CD4-positive, alpha-beta T cell treated with Interleukin-6 for 4 hours (primary cell): ENCODE data around the gene MEGF11.

Experiments
- DNase-seq: peaks from one replicate; pipeline ENCODE4 v3.0.0-alpha.2; 2020; ENCODE audit warnings: mixed read lengths

MEGF11 gene

GRCh38 chr15:66237513-66238235 is 15.9 kb downstream of the MEGF11 start:
- no peak for DNase-seq

DNA sequence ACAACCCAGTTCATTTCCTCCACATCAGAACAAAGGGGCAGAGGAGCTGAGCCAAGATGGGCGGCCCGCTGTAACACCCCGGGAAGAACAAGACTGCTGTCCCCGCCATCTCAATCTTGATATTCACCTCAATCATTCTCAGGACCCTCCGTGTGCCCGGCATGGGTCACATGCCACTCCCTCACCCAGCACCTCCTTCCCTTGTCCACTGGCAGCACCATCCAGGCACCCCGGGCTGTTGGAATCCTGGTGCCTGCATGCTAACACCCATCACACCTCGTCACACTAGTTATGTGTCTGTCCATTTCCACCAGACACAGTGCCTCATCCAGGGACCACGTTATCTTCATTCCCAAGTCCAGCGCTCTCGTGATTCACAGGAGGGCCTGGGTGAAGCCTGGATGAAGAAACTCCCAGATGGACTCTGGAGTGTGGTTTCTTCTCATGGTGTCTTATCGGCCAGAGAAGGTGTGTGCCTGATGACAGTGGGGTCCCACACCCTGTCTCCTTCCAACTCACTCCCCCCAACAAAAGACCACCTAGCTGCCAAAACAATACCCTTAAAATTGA is 16.7 kb downstream of the MEGF11 start:
- no peak for DNase-seq

- no peak for DNase-seq
Measured at GRCh38 chr15:66235866-66236265, 17.7 kb downstream of the MEGF11 start.

DNA sequence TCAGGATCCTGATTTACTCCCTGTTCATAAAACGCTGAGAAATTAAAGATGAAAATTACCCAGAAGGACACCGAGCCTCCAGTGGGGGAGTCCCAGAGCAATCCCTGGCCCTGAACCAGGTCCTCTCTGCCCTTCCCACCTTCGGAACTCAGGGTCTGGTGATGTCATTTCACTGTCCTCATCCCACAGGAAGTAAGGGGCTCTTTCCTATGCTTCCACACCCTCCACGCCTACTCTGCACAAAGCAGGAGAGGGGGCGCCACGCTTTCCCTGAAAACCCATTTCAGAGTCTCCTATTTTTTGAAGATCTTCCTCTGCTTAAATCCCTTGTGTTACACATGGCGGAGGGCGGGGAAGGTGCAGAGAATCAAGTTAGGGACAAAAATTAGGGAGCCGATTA is 18.8 kb downstream of the MEGF11 start:
- no peak for DNase-seq

GRCh38 chr15:66233487-66234415 is 19.8 kb downstream of the MEGF11 start:
- DNase-seq, result no peak

- no peak for DNase-seq
Measured at GRCh38 chr15:66232267-66232625, 21.3 kb downstream of the MEGF11 start.

- no peak for DNase-seq
Measured at GRCh38 chr15:66231394-66232266, 21.9 kb downstream of the MEGF11 start.

GRCh38 chr15:66229790-66230465 is 23.6 kb downstream of the MEGF11 start:
- no peak for DNase-seq

DNA sequence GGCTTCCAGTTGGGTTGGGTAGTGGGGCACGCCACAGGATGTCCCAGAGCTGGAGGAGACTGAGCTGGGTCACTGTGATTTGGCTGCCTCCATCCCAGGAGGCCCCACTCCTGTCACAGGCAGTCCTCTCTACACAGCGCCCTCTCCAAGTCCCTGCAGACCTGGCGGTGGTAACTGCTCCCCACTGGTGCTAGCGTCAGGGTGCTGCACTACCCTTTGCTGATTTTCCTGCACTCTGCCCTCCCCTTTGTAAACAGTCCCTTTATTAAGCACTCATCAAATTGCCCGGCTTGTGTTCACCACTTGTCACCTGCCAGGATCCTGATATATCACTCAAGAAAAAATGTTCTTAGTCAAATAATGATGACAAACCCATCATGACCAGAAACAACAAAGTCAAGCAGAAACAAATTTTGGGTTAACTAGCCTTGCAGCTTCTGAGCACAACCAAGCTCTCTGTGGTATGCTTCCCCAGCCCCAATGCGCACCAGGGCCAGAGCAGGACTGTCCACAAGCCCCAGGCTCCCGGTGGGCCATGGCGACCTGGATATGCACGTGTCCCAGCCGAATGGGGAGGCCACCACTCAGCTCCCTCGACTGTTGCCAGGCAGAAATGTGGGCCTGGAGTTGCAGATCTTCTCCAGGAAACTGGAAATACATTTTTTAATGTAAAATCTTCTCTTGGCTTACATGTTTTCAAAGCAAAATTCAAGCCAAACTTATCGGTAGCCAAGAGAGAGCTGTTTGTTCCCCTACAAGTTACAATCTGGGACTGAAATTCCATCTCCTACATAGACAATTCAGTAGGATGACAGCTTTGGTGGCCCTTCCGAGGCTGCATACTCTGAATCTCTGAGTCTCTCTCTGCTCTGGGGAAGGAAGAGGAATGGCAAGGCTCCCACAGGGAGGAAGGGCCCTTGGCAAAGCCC is 24.5 kb downstream of the MEGF11 start:
- DNase-seq, result no peak

DNA sequence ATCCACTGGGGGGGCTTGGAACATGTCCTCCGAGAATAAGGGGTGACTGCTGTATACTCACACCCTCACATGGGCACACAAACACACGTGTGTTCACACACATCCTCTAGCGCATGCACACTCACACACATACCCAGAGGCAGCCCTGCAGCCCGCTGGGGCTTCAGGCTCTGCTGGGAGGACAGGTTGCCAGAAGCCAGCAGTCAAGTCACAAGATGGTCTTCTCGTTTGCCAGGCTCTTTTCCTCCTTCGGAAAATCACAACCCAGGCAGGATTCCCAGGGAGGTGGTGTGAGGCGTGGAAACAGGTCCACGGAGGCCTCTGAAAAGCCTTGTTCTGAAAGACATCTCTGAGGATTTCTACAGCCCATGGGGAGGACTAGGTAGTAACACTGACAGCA is 26.8 kb downstream of the MEGF11 start:
- DNase-seq, result no peak

GRCh38 chr15:66225656-66226274 is 27.8 kb downstream of the MEGF11 start:
- DNase-seq, result no peak

- DNase-seq, result no peak
Measured at GRCh38 chr15:66224946-66225345, 28.6 kb downstream of the MEGF11 start.

GRCh38 chr15:66222273-66223198 is 31.0 kb downstream of the MEGF11 start:
- no peak for DNase-seq

- DNase-seq, result no peak
Measured at GRCh38 chr15:66221126-66221525, 32.4 kb downstream of the MEGF11 start.

GRCh38 chr15:66220601-66221000 is 32.9 kb downstream of the MEGF11 start:
- DNase-seq, result no peak

DNA sequence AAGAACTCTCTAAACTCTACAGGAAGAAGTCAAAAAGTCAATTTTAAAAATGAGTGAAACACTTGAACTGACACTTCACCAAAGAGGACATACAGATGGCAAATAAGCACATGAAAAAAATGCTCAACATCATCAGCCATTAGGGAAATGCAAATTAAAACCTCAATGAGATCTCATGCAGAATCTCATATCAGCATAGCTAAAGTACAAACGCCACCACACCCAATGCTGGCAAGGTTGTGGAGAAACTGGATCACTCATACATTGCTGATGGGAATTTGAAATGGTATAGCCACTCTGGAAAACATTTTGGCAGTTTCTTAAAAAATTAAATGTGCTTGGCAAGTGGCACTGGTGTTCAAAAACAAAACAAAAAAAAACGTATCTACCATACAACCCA is 34.2 kb downstream of the MEGF11 start:
- DNase-seq, result no peak

- DNase-seq, result no peak
Measured at GRCh38 chr15:66216806-66217205, 36.7 kb downstream of the MEGF11 start.

GRCh38 chr15:66215811-66216210 is 37.7 kb downstream of the MEGF11 start:
- no peak for DNase-seq

DNA sequence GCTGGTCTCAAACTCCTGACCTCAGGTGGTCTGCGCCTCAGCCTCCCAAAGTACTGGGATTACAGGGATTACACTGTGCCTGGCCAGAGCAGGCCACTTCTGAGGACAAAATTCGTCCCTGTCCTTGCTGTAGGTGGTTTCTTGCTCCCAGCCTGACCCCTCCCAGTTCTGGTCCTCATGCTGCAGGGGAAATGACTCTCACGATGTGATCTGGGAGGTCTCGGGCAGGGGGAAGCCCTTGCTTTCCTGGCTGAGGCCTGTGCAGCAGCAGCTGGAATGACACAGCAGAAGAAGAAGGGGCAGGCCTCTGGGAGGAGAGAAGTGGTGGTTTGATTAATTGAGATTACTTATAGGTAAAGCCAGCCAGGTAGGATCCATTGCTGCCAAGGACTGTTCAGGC is 39.3 kb downstream of the MEGF11 start:
- no peak for DNase-seq

GRCh38 chr15:66212563-66212921 is 41.0 kb downstream of the MEGF11 start:
- DNase-seq, result no peak
